GM12878 (cell line): Measurements from ENCODE around the gene SERPINE2.

ENCODE experiments used
- CBFB ChIP-seq: IDR thresholded peaks from 2 replicates; pipeline ENCODE4 v1.6.1; 2016; ENCODE audit warnings: antibody characterized with exemption, low read depth
- CTCF ChIP-seq, 3 experiments: IDR thresholded peaks in 2 of 3; conservative IDR thresholded peaks in 1 of 3; 2 replicates each; pipeline ENCODE4 v1.5.1; 2011; ENCODE audit warnings: low read depth in 3 of 3, low read length in 3 of 3, mild to moderate bottlenecking in 3 of 3, control low read depth in 2 of 3, moderate library complexity in 2 of 3, inconsistent platforms in 1 of 3, mixed read lengths in 1 of 3; ENCODE audit not compliant: control insufficient read depth in 2 of 3, insufficient read depth in 1 of 3; ENCODE audit errors: extremely low read depth in 1 of 3
- EZH2 ChIP-seq: IDR thresholded peaks from 2 replicates; pipeline ENCODE4 v1.6.1; 2012; ENCODE audit warnings: low read depth, mild to moderate bottlenecking, control low read depth, inconsistent platforms, low read length, borderline replicate concordance; ENCODE audit not compliant: control insufficient read depth
- HCFC1 ChIP-seq: fragments of 150-350 bp; IDR thresholded peaks from 2 replicates; pipeline ENCODE4 v1.6.1; 2014; ENCODE audit warnings: low read length
- MXI1 ChIP-seq: fragments of 150-350 bp; IDR thresholded peaks from 2 replicates; pipeline ENCODE4 v1.6.1; 2011; ENCODE audit warnings: low read depth, mild to moderate bottlenecking, inconsistent platforms, low read length, improper control_type of control experiment
- NR2C2 ChIP-seq: IDR thresholded peaks from 2 replicates; pipeline ENCODE4 v1.6.1; 2011; ENCODE audit warnings: borderline replicate concordance, low read depth; ENCODE audit not compliant: control insufficient read depth, insufficient read length
- NR2F1 ChIP-seq: fragments of 450-650 bp; conservative IDR thresholded peaks from 2 replicates; pipeline ENCODE4 v1.6.1; 2017; ENCODE audit warnings: mild to moderate bottlenecking
- POLR2AphosphoS2 ChIP-seq: IDR thresholded peaks from 2 replicates; pipeline ENCODE4 v1.6.1; 2011; ENCODE audit warnings: low read depth, mild to moderate bottlenecking, low read length, improper control_type of control experiment, moderate library complexity
- USF2 ChIP-seq: IDR thresholded peaks from 2 replicates; pipeline ENCODE4 v1.6.1; 2011; ENCODE audit warnings: low read depth, low read length, improper control_type of control experiment, borderline replicate concordance
- ZBED1 ChIP-seq: IDR thresholded peaks from 2 replicates; pipeline ENCODE4 v1.6.1; 2016; ENCODE audit warnings: borderline replicate concordance
- ZBTB33 ChIP-seq: fragments of 450-650 bp; IDR thresholded peaks from 2 replicates; pipeline ENCODE4 v1.6.1; 2017; ENCODE audit warnings: mild to moderate bottlenecking

GRCh38 chr2:223950448-223951347 lies 88.4 kb downstream of the SERPINE2 start:
- TF ChIP-seq USF2 (no peak), CTCF (IDR thresholded peaks at IDR 0.05 in 2 of 3, conservative IDR thresholded peaks at IDR 0.05 in 1 of 3; ENCODE audit: control insufficient read depth in 2 of 3, extremely low read depth in 1 of 3, insufficient read depth in 1 of 3, low read depth in 3 of 3, low read length in 3 of 3) (no peak), HCFC1 (no peak), NR2C2 (no peak), NR2F1 (no peak), CBFB (no peak), ZBED1 (no peak), EZH2 (no peak), POLR2AphosphoS2 (no peak), MXI1 (no peak), ZBTB33 (no peak)
